ENCODE measurements around the gene GLI3.
A peak's percentile ranks its signal among the peaks of the same experiment; 100 is the strongest.

The GLI3 gene

GRCh38 chr7:42192851-42193461 lies 44.1 kb downstream of the GLI3 start:
- in situ Hi-C loops (cut with HindIII; ENCODE audit: low sequenced_read_pairs), result no loop called here
- peak; percentile 63 for DNase-seq (ENCODE audit: low read depth, low spot score)
- H3K4me3 ChIP-seq (ENCODE audit: low read depth, low read length), result no peak overlapping the region
- no peak for TF ChIP-seq CTCF (IDR thresholded peaks at IDR 0.05; ENCODE audit: low read depth, low read length)

- in situ Hi-C loops (cut with HindIII; ENCODE audit: low sequenced_read_pairs), result no loop called here
- DNase-seq (ENCODE audit: low read depth, low spot score), result no peak
- no peak for TF ChIP-seq CTCF (IDR thresholded peaks at IDR 0.05; ENCODE audit: low read depth, low read length)
- no peak overlapping the region for H3K4me3 ChIP-seq (ENCODE audit: low read depth, low read length)
Observed at GRCh38 chr7:42192066-42192465, 44.9 kb downstream of the GLI3 start.

- in situ Hi-C loops (cut with HindIII; ENCODE audit: low sequenced_read_pairs), result no loop called here
- no peak for TF ChIP-seq CTCF (IDR thresholded peaks at IDR 0.05; ENCODE audit: low read depth, low read length)
- H3K4me3 ChIP-seq (ENCODE audit: low read depth, low read length), result no peak overlapping the region
- peak; percentile 45 for DNase-seq (ENCODE audit: low read depth, low spot score)
Observed at GRCh38 chr7:42189535-42189934, 47.5 kb downstream of the GLI3 start.

- no peak for DNase-seq (ENCODE audit: low read depth, low spot score)
- TF ChIP-seq CTCF (IDR thresholded peaks at IDR 0.05; ENCODE audit: low read depth, low read length), result peak; percentile 68
- H3K4me3 ChIP-seq (ENCODE audit: low read depth, low read length), result no peak overlapping the region
- in situ Hi-C loops (cut with HindIII; ENCODE audit: low sequenced_read_pairs), result no loop called here
Observed at GRCh38 chr7:42186151-42186550, 50.9 kb downstream of the GLI3 start.

- in situ Hi-C loops (cut with HindIII; ENCODE audit: low sequenced_read_pairs), result no loop called here
- H3K4me3 ChIP-seq (ENCODE audit: low read depth, low read length), result no peak overlapping the region
- TF ChIP-seq CTCF (IDR thresholded peaks at IDR 0.05; ENCODE audit: low read depth, low read length), result no peak
- DNase-seq (ENCODE audit: low read depth, low spot score), result no peak
Observed at GRCh38 chr7:42185726-42186125, 51.3 kb downstream of the GLI3 start.

GRCh38 chr7:42183547-42183946 lies 53.5 kb downstream of the GLI3 start:
- DNase-seq (ENCODE audit: low read depth, low spot score), result peak; percentile 25
- no peak overlapping the region for H3K4me3 ChIP-seq (ENCODE audit: low read depth, low read length)
- TF ChIP-seq CTCF (IDR thresholded peaks at IDR 0.05; ENCODE audit: low read depth, low read length), result no peak
- in situ Hi-C loops (cut with HindIII; ENCODE audit: low sequenced_read_pairs), result no loop called here

Measured in astrocyte of the spinal cord (primary cell).